Neural crest cell (in vitro differentiated cells): ENCODE results near the gene TCF4. TPM values are rescaled to one million over a fixed set of nuclear protein-coding genes. Genes with fewer than 3 reads are reported as not detected.

ENCODE experiments used
- DNase-seq: peaks from one replicate; pipeline ENCODE4 v3.0.0; 2021; ENCODE audit warnings: low read depth, mixed read lengths, low spot score
- H3K27ac Mint-ChIP-seq: one replicate; pipeline ENCODE4 v1.8.0; 2021; ENCODE audit warnings: mild to moderate bottlenecking, mixed read lengths; ENCODE audit not compliant: unreplicated experiment
- H3K27me3 Mint-ChIP-seq: 2 replicates; pipeline ENCODE4 v1.8.0; 2021; ENCODE audit warnings: low read depth, mild to moderate bottlenecking, mixed read lengths
- H3K36me3 Mint-ChIP-seq: 2 replicates; pipeline ENCODE4 v1.8.0; 2021; ENCODE audit warnings: low read depth, mild to moderate bottlenecking, mixed read lengths
- H3K4me1 Mint-ChIP-seq: 2 replicates; pipeline ENCODE4 v1.8.0; 2021; ENCODE audit warnings: mixed read lengths
- H3K4me3 Mint-ChIP-seq: one replicate; pipeline ENCODE4 v1.8.0; 2021; ENCODE audit warnings: mild to moderate bottlenecking, mixed read lengths
- H3K9me3 Mint-ChIP-seq: 2 replicates; pipeline ENCODE4 v1.8.0; 2021; ENCODE audit warnings: mixed read lengths
- total RNA-seq: library from RNA; stranded (reverse); gene quantifications from 2 replicates; pipeline ENCODE4 v1.2.1, GENCODE V29; 2021
- TF ChIP-seq, protein P1 (sequence below): fragments of 200-600 bp; sonication (generic); conservative IDR thresholded peaks from 2 replicates; pipeline ENCODE4 v1.5.0; 2021; ENCODE audit warnings: antibody characterized with exemption, mild to moderate bottlenecking

Gene TCF4
- total RNA-seq, 1 donor from 2014 or later = 89.9 TPM

- peaks cover 6% of the 10 kb centered on the region for H3K36me3 Mint-ChIP-seq
- no peak for DNase-seq
- TF ChIP-seq, protein P1, sequence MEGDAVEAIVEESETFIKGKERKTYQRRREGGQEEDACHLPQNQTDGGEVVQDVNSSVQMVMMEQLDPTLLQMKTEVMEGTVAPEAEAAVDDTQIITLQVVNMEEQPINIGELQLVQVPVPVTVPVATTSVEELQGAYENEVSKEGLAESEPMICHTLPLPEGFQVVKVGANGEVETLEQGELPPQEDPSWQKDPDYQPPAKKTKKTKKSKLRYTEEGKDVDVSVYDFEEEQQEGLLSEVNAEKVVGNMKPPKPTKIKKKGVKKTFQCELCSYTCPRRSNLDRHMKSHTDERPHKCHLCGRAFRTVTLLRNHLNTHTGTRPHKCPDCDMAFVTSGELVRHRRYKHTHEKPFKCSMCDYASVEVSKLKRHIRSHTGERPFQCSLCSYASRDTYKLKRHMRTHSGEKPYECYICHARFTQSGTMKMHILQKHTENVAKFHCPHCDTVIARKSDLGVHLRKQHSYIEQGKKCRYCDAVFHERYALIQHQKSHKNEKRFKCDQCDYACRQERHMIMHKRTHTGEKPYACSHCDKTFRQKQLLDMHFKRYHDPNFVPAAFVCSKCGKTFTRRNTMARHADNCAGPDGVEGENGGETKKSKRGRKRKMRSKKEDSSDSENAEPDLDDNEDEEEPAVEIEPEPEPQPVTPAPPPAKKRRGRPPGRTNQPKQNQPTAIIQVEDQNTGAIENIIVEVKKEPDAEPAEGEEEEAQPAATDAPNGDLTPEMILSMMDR = no peak
- H3K4me3 Mint-ChIP-seq = no peak overlapping the region
- no peak overlapping the region for H3K27ac Mint-ChIP-seq
- H3K27me3 Mint-ChIP-seq = no peaks in the 10 kb centered on the region
- H3K4me1 Mint-ChIP-seq = peaks cover 44% of the 10 kb centered on the region
- no peaks in the 10 kb centered on the region for H3K9me3 Mint-ChIP-seq
These were observed 197.1 kb downstream of the TCF4 start for GRCh38 chr18:55390898-55391297.

- Mint-ChIP-seq H3K27ac (peak overlapping the region; percentile 64), H3K27me3 (no peaks in the 10 kb centered on the region), H3K4me1 (peaks cover 39% of the 10 kb centered on the region), H3K4me3 (peak overlapping the region; percentile 32), H3K9me3 (peaks cover 17% of the 10 kb centered on the region), H3K36me3 (peaks cover 29% of the 10 kb centered on the region)
- TF ChIP-seq, protein P1 = no peak
- DNase-seq = no peak
These were observed 200.6 kb downstream of the TCF4 start for GRCh38 chr18:55387139-55387984.

GRCh38 chr18:55386545-55386944, 201.4 kb downstream of the TCF4 start:
- Mint-ChIP-seq H3K9me3 (peaks cover 21% of the 10 kb centered on the region), H3K4me3 (no peak overlapping the region), H3K4me1 (peaks cover 38% of the 10 kb centered on the region), H3K27ac (no peak overlapping the region), H3K27me3 (no peaks in the 10 kb centered on the region), H3K36me3 (peaks cover 33% of the 10 kb centered on the region)
- TF ChIP-seq, protein P1 = no peak
- DNase-seq = no peak

GRCh38 chr18:55385770-55386169, 202.2 kb downstream of the TCF4 start:
- Mint-ChIP-seq H3K36me3 (peaks cover 36% of the 10 kb centered on the region), H3K4me3 (peak overlapping the region; percentile 41), H3K9me3 (peaks cover 21% of the 10 kb centered on the region), H3K27me3 (no peaks in the 10 kb centered on the region), H3K27ac (peak overlapping the region; percentile 9), H3K4me1 (peaks cover 38% of the 10 kb centered on the region)
- no peak for DNase-seq
- TF ChIP-seq, protein P1 = no peak

GRCh38 chr18:55384551-55385275, 203.3 kb downstream of the TCF4 start:
- Mint-ChIP-seq H3K4me1 (peaks cover 34% of the 10 kb centered on the region), H3K36me3 (peaks cover 36% of the 10 kb centered on the region), H3K9me3 (peaks cover 21% of the 10 kb centered on the region), H3K27ac (no peak overlapping the region), H3K27me3 (no peaks in the 10 kb centered on the region), H3K4me3 (no peak overlapping the region)
- TF ChIP-seq, protein P1 = peak; percentile 64
- DNase-seq = peak; percentile 22
